ENCODE measurements around the gene ASAP3. TPM values are rescaled to one million over a fixed set of nuclear protein-coding genes. Genes with fewer than 3 reads are reported as not detected.
A peak's percentile ranks its signal among the peaks of the same experiment; 100 is the strongest.

ASAP3 gene
- total and polyA plus RNA-seq, 2 of the 4 experiments (the other 2 are of a cell fraction) = 18.6 to 18.8 TPM

- ATAC-seq (ENCODE audit: low read depth) (no peak), DNase-seq (no peak)
- H3K79me1 ChIP-seq (ENCODE audit: low read depth in 1 of 2, low read length in 2 of 2) = peaks cover 0 to 6% of the 10 kb centered on the region in 2 experiments; a peak in 1 of 4 replicates
- H3K4me2 ChIP-seq (ENCODE audit: low read depth, low read length) = no peak overlapping the region
- no peak overlapping the region for H3K27ac ChIP-seq (ENCODE audit: insufficient read depth, low read length)
- H3K9me1 ChIP-seq (ENCODE audit: insufficient read depth, low read length) = peaks cover 12% of the 10 kb centered on the region; the same call in 1 of the 2 replicates
- H3K4me1 ChIP-seq (ENCODE audit: control insufficient read depth, insufficient read depth, low read length) = peaks cover 5% of the 10 kb centered on the region; the same call in 1 of the 2 replicates
- H3K14ac ChIP-seq (replicated peaks; ENCODE audit: low read depth, low read length) = no peak overlapping the region
- no TSS peak for BruUV-seq (replicated peaks)
- H4K91ac ChIP-seq (ENCODE audit: insufficient read depth, low read depth, low read length) = no peak overlapping the region
- no peak overlapping the region for H3K4ac ChIP-seq (ENCODE audit: low read depth, low read length)
- no peak overlapping the region for H3K18ac ChIP-seq (ENCODE audit: low read depth, low read length)
- no peaks in the 10 kb centered on the region for H3K27me3 ChIP-seq (ENCODE audit: control insufficient read depth, insufficient read depth, low read length)
- ChIA-PET CTCF (no interaction called here), POLR2A (ENCODE audit: unreplicated experiment) (no interaction called here)
- H2AK9ac ChIP-seq (replicated peaks; ENCODE audit: low read depth, low read length, poor library complexity) = no peak overlapping the region
- peaks cover 40% of the 10 kb centered on the region; the same call in 1 of the 2 replicates for H3K36me3 ChIP-seq (ENCODE audit: control insufficient read depth, insufficient read depth, low read length)
- in situ Hi-C loops (cut with MboI; ENCODE audit: low sequenced_read_pairs) = no loop called here
- no peak overlapping the region for H3K9ac ChIP-seq (ENCODE audit: low read depth, low read length)
- H2AK5ac ChIP-seq (ENCODE audit: low read depth, low read length) = no peak overlapping the region
- intact Hi-C loops (cut with micrococcal nuclease) = no loop called here
- H2BK20ac ChIP-seq (ENCODE audit: low read depth, low read length) = no peak overlapping the region
- 100% methylated on average over 1 of the region's 3 CpGs; no CpG with 5 or more reads in 1 of the 2 experiments for WGBS, 2 experiments (ENCODE audit: extremely low coverage in 2 of 2, insufficient read length in 1 of 2)
- H2BK15ac ChIP-seq (ENCODE audit: low read depth, low read length) = no peak overlapping the region
- H2AFZ ChIP-seq (replicated peaks; ENCODE audit: low read length, poor library complexity) = no peak overlapping the region
- no peak for TF ChIP-seq ELK1 (IDR thresholded peaks at IDR 0.05; ENCODE audit: borderline replicate concordance, low read depth, low read length)
- TF ChIP-seq CEBPB (IDR thresholded peaks at IDR 0.05; ENCODE audit: low read depth, low read length) = peak; percentile 83
- no peak overlapping the region for H2BK5ac ChIP-seq (ENCODE audit: low read depth, low read length, poor library complexity, severe bottlenecking)
- no peak overlapping the region for H4K8ac ChIP-seq (ENCODE audit: low read depth in 2 of 2, low read length in 2 of 2)
- no peak overlapping the region for H3K23ac ChIP-seq (ENCODE audit: low read depth, low read length)
- H4K5ac ChIP-seq (ENCODE audit: low read depth, low read length) = no peak overlapping the region
- no peak overlapping the region for H3K4me3 ChIP-seq (ENCODE audit: insufficient read depth, low read depth, low read length)
- H3K56ac ChIP-seq (ENCODE audit: extremely low read depth, insufficient read depth, low read length) = no peak overlapping the region
- H2BK120ac ChIP-seq (ENCODE audit: low read depth, low read length) = no peak overlapping the region
- no peaks in the 10 kb centered on the region for H3K9me3 ChIP-seq (ENCODE audit: control insufficient read depth, insufficient read depth, low read length)
- dilution Hi-C loops (cut with HindIII; ENCODE audit: low sequenced_read_pairs, unreplicated experiment) = no loop called here
- H4K20me1 ChIP-seq (ENCODE audit: insufficient read depth, low read length) = 0 out of 2 replicates have a peak, but pooled peaks cover 3% of the 10 kb centered on the region
These were observed 30.5 kb downstream of the ASAP3 start for GRCh38 chr1:23453455-23454000.
